Measurements from ENCODE around the gene FCF1.

GRCh38 chr14:74754157-74754556 lies 41.2 kb downstream of the FCF1 start:
- no peak for TF ChIP-seq CTCF (IDR thresholded peaks at IDR 0.05)
- TF ChIP-seq ZFX (IDR thresholded peaks at IDR 0.05; ENCODE audit: borderline replicate concordance) = no peak

Measured in 22Rv1 (cell line).